HG02852 (cell line): ENCODE measurements around the gene PINK1.

Experiments
- ATAC-seq: cut with Tn5 transposase; IDR thresholded peaks from one replicate; pipeline ENCODE4 v1.9.1; 2021; ENCODE audit warnings: mild to moderate bottlenecking, moderate library complexity; ENCODE audit not compliant: unreplicated experiment

The PINK1 gene

DNA sequence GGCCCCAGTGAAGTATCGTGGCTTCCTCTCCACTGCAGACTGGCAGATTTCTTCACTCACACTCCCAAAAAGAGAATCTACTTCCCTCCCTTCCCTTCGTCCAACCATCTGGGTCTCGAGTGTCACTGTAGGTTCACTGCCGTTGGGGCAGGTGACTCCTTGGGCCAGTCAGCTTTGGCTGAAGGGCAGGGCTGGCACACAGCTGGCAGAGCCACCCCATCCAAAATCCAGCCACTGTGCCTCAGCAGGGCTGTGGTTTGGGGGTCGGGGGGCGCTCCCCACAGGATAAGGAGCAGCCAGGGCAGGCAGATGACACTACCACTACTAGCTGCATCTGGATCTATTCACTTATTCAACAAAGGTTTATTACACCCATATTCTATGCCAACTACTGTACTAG is 9.8 kb downstream of the PINK1 start:
- no peak for ATAC-seq

DNA sequence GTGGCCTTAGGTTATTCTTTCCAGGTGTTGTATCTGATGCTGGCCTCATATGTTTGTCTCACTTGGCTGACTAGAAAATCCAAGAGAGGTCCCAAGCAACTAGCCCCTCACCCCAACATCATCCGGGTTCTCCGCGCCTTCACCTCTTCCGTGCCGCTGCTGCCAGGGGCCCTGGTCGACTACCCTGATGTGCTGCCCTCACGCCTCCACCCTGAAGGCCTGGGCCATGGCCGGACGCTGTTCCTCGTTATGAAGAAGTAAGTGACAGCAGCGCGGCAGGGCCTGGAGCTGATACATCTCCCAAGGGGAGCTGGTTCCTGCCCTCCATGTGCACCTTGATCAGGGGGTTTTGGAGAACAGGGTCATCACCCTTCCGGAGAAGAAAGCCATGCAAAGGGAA is 11.2 kb downstream of the PINK1 start:
- no peak for ATAC-seq

DNA sequence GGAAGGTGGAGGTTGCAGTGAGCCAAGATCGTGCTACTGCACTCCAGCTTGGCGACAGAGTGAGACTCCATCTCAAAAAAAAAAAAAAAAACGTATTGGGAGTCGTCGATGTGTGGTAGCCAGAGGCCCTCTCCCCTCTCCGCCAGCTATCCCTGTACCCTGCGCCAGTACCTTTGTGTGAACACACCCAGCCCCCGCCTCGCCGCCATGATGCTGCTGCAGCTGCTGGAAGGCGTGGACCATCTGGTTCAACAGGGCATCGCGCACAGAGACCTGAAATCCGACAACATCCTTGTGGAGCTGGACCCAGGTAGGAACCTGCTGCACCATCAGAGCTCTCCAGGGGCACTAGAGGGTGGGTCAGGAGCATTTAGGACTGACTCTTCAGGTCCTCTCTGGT is 12.2 kb downstream of the PINK1 start:
- no peak for ATAC-seq

DNA sequence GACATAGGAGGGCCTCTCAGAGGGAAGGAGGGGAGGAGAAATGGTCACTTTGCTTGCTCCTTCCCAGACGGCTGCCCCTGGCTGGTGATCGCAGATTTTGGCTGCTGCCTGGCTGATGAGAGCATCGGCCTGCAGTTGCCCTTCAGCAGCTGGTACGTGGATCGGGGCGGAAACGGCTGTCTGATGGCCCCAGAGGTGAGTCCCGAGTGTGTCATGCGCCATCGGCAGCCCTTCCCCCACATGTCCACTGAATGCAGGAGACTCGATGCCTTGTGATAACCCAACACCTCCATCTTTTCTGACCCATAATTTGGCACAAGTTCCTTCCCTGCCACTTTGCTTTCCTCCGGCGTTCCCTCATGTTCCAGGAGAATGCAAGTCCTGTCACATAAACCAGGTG is 15.2 kb downstream of the PINK1 start:
- no peak for ATAC-seq

DNA sequence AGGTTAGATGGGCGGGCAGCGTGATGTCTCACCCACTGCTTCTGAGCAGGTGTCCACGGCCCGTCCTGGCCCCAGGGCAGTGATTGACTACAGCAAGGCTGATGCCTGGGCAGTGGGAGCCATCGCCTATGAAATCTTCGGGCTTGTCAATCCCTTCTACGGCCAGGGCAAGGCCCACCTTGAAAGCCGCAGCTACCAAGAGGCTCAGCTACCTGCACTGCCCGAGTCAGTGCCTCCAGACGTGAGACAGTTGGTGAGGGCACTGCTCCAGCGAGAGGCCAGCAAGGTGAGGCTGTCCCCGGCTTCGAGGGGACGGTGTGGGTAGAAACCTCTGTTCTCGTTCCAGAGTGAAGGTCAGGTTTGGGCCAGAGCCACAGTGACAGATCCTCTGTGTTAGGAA is 15.7 kb downstream of the PINK1 start:
- no peak for ATAC-seq

DNA sequence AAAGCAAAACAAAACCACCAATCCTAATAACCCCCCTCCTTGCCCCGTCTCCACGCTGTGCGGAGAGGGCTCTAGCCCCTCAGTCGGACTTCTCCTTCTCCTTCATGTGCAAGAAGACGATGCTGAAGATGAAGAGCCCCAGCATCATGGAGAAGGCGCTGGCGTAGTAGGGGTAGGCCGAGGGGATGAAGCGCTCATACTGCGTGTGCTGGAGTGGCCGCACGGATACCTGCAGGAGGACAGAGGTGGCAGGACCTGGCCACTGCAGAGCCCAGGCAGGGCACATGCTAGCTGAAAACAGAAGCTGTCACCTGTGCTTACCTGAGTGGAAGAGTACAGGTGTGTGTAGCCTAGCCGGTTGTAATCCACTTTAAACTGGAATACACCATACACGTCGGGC is 19.0 kb downstream of the PINK1 start:
- no peak for ATAC-seq

DNA sequence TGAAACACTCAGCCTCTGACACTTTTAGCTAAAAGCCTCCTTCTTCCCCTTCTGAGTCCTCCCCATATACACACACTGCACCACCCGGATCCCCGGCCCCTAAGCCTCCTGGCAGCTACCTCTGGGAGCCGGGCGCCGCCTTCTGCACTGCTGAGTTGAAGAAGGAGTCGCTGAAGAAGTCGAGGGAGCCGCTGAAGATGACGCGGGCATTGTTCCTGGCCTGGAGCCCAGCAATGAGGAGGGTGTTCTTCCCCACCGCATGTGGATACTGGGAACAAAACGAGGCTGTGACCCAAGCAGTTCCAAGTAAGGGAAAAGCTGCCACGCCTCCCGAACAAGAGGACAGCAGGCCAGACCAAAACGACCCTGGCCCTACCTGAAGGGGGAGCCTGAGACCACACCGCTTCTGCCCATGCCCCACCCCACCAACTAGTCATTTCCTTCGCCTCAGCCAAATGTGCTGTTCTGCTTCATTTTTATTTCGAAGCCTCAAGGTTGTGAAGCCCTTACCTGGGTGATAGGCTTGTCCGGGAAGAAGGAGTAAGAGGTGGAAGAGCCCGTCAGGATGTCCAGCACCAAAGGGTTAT is 20.9 kb downstream of the PINK1 start:
- ATAC-seq: no peak

DNA sequence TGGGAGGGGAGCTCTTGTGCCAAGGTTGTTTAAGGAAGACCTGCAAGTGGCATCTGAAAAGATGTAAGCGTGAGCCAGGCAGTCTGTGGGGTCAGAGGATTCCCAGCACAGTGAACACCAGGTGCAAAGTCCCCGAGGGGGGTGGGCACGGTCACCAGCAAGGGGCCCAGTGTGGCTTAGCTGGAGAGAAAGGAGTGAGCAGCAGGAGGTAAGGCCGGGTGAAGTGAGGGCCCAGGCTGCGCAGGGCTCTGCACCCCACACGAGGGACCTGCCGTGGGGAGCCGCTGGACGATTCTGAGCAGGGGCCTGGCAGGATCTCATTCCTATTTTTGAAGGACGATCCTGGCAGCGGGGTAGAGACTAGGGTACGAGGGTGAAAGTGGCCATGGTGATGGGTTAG is 23.8 kb downstream of the PINK1 start:
- no peak for ATAC-seq

DNA sequence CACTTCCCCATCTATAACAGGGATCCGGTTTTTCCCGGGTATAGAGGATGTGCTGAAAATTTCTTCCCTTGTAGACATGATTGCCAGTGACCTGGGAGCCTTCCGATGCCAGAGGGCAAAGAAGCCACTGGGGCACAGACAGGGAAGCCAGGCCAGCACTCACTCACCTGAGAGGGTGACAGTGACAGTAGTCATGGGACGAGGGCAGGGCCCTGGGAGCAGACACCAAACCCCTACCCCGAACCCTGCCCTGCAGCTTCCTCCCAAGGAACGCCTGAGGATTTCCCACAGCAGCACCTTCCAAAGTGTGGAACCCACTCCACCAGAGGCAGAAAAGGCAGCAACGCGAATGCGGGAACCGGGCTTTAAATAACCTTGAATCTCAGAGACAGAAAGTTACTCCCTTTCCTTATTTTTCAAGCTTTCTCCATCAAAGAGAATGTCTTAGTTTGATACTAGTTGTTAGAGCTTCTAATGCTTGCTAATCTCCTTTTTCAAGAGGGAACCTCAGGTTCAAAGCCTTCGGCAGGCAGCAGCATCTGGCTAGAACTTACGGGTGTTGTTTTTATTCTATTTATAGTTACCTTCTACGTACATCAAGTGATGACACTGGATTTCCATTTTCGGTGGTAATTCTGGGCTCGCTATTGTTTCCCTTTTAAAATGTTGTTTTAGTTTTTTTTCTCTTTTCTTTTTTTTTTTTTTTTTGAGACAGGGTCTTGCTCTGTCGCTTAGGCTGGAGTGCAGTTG is 25.1 kb downstream of the PINK1 start:
- no peak for ATAC-seq

DNA sequence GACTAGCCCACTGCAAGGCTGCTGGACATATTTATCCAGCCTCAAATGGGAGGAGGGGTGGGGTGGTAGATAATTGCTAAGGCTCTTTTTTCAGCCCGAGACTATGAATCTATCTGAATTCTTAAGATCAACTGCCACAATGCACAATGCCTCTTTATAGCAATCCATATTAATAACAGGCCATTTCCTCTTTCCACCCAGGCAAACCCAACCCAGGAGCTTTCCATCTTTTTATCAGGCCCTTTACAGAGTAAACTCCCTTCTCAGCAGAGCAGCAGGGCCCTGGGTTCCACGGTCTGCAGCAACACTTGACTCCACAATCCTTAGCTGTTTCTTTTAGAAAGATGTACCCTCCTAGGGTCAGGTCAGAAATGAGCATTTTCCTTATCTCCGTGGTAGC is 27.1 kb downstream of the PINK1 start:
- no peak for ATAC-seq

DNA sequence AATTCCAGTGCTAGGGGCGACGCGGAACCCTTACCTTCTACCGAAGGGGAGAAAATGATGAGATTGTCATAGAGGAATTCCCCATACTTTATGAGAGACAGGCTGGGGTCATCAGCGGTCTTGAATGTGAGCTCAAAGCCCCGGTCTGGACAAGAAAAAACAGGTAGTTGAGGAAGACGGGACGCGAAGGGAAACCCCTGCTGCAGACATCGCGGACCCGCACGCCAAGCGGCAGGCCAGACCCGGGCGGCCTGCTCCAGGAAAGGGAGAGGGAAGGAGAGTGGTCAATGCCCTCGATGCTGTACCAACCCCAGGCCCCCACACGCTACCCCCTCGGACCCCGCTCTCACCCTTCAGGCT is 27.6 kb downstream of the PINK1 start:
- no peak for ATAC-seq

DNA sequence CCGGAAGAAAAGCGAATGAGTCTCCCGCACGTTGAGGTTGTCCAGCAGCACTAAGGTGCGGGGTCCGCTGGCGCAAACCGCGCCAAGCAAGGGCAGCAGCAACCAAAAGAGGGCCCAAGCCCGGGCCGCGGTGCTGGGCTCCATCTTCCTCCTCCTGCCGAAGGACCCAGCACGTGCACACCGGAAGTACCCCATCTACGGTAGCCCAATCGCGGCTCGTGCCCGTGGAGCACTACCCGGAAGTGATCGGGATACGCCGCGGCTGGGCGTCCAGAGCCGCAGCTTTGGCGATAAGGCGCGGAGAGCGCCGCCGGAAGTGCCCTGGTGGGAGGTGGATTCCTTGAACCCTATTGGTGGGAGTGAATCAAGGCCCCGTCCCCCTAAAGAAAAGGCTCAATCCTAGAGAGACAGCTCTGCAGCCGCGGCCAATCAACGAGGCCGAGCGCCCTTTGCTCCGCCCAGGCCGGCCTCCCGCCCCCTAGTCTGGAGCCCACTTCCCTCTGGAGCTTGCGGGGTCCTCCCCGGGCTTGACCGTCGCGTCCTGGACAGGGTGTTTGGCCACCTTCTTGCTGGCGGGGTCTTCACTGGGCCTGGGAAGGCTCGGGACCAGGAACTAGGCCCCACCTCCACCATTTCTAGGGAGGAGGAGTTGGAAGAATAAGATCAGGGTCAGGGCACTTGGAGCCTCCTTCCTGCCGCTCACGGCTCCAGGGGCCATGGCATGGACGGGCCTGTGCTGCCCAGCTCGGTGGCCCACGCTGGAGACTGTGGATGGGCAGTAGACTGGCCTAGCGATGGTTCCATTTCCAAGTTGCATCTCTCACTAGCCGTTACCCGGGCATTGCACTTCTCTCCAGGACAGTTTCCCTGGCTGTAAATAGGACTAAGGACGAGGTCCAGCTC is 28.2 kb downstream of the PINK1 start, which contains the start of gene DDOST:
Gene DDOST, minus strand, starts transcription at position 163 of the 903 bp plus-strand sequence. Its CDS starts 19 bp downstream, at position 144.
- peak; percentile 97 for ATAC-seq

DNA sequence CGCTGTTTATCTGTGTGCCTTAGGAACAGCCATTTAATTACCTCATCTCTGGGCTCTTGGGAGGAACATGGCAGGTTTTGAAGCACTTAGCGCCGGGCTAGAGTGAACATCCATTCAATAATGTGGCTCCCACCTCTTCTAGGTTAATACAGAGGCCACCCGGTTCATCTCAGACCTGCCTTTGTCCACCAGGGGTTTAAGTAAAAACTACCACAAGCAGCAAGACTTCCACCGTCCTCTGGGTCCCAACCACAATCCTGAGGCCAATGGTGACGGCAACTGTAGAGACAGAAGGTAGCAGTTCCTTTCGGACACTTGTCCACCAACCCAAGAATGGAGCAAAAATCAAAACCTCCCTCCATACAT is 28.8 kb downstream of the PINK1 start:
- no peak for ATAC-seq

DNA sequence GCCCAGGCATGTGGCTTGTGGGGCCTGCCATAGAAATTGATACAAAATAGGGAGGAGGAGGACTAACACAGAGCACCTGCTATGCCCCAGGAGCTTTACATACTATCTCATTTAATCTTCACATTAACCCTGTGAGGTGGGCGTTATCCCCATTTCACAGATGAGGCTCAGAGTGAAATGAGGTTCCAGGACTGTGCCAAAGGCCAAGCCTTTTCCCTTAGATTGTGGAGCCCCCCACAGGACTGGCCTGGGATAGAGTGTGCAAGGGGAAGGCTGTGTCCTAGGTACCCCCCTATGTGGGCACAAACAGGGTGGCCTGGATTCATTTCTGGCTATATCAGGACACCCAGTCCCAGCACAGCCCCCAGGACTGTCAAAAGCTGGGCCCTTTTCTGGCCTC is 30.1 kb downstream of the PINK1 start:
- ATAC-seq: no peak

DNA sequence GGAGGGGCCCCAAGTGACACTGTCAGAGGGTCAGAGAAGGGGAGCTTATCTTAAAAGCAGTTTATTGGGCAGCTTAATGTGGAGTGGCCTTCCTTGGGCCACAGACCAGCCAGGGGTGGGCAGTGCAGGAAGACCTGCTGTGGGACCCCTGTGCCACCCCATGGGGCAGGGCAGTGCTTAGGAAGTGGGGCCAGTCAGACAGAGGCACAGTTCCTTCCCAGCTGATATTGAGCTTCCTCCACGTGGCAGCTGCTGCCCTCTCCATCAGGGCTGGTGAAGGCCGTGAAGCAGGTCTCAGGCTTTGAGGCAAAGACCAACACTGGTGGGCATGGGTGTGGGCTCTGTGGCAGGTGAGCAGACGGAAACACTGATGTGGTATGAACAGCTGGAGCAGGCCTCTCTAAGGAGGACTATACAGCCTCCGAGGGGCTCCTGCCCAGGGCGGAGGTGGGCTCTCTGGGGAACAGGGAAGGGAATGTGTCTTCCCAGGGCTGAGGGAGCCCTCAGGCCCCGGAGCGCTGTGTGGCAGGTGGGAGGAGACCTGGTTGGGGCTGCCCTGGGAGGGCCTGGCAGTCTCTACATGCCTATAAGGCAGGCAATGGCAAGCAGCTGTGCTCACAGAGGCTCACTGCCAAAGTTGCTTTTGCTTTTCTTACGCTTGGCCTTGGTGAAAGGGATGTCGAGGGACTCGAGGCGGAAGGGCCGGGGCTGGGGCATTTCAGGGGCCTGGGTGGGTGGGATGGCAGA is 30.9 kb downstream of the PINK1 start:
- ATAC-seq: no peak

DNA sequence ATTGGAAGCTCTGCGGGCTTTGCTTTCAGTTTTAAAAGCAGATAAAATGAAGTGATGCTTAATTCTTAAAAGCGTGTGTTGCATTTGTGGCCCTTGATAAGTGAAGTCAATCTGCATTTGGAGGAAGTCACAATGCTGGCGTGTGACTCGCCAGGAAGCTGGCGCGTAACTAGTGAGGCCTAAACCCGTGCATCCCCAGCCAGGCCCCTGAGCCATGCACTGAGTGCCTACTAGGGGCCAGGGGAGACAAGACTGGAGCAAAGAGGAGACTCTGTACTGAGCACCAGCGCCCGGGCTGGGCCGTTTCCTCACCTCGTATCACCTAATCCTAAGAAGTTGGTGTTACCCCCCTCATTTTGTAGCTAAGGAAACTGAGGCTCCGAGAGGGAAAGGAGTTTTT is 32.5 kb downstream of the PINK1 start:
- ATAC-seq: no peak

DNA sequence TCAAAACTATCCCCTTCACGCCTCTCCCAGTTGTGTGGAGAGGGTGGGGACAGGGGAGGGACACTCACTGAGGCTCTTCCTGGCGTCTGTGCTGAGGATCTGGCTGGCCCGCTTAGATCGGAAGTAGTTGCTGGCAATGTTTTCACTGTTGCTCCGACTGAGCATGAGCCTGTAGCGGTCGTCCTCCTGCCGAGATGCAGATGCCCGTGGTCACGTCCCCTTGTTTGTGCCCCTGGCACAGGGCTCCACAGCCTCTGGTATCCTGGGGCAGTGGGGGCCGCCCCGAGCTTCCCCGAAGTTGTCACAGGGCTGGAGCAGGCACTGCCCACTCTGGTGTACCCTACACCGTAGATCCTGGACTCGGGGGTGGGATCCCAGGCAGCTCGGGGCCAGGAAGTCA is 32.9 kb downstream of the PINK1 start:
- ATAC-seq: no peak

DNA sequence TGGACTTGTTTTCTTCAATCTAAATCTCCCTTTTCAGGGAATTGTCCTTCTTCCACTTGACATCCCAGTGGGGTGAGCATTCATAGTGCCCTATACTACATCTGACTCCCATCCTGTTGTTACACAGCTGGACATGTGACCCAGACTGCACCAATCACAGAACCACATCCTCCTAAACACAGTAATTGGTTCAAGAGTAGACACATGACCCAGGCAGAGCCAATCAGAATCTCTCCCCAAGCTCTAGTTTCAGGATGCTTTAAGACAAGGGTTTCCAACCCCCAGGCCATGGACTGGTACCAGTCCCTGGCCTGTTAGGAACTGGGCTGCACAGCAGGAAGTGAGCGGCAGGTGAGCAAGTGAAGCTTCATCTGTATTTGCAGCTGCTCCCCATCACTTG is 33.5 kb downstream of the PINK1 start:
- ATAC-seq: no peak

DNA sequence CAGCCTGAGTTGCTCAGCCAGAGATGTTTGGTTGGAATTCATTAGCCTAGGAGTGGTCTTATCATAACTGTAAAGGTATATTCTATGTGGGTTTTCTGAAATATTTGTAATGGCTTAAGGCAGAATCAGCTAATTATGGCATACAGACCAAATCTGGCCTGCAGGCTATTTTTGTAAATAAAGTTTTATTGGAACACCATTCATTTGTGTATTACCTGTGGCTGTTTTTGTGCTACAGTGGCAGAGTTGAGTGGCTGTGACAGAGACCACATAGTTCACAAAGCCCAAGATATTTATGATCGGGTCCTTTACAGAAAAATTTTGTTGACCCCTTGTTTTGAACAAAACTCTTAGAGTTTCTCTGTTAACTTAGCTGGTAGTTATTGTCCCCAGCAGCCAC is 35.3 kb downstream of the PINK1 start:
- no peak for ATAC-seq

DNA sequence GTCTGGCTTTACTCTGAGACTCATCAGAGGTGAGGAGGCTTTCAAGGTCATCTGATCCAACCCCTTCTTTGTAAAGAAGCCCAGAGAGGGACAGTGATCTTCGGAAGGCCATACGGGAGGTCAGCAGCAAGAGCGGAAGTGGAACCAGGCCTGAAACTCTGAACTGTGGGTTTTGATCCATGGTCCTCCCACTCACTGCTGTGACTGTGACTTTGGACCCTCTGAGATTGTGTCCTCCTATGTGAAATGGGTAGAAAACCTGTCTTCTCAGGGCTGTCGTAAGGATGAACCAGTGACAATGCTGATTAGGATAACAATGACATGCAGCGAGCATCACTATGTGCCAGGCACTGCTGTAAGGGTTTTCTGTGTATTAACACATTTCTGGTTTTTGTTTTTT is 37.7 kb downstream of the PINK1 start:
- ATAC-seq: no peak

DNA sequence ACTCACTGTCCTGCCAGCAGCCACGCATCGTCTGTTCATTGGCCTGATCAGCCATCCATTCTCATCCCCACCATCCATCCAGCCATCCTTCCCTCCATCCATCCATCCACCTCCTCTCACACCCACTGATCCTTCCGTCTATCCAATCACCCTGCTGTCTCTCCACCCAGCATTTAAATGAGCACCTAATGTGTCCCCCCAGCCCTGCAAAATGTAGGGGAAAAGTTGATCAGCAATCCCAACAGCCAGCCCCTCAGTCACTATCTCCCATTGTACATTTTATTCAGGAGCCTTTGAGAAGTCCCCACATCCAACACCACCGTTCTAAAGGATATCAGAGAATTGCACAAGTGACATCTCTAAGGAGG is 39.0 kb downstream of the PINK1 start:
- ATAC-seq: no peak
